ENCODE data around the gene THSD7B.

Gene THSD7B

DNA sequence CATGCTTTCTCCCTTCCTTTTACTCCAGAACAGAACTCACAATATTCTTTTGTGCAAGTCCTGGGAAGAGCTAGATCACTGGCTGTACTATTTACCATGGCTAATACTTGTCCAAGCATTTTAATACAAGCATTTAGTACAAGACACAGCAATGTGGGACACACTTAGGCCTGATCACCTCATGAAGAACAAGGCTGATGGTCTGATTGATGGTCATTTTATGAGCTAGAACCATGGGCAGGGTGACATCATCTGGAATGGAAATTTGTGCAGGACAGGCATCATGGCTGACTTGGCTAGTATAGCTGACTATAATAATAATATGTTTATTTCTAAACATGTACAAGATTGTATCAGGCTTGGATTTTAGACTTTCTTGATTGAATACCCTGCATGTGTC lies 824.8 kb downstream of the THSD7B start:
- H3K36me3 ChIP-seq (ENCODE audit: insufficient read depth, low read length): no peaks in the 10 kb centered on the region
- no peak overlapping the region for H2AFZ ChIP-seq (ENCODE audit: low read length)
- no peaks in the 10 kb centered on the region for H3K27me3 ChIP-seq (ENCODE audit: insufficient read depth, low read length)
- no peak overlapping the region for H3K4me2 ChIP-seq (ENCODE audit: low read length)
- no peak overlapping the region for H3K4me3 ChIP-seq (ENCODE audit: low read depth, low read length, poor library complexity, severe bottlenecking)
- TF ChIP-seq, protein P1, sequence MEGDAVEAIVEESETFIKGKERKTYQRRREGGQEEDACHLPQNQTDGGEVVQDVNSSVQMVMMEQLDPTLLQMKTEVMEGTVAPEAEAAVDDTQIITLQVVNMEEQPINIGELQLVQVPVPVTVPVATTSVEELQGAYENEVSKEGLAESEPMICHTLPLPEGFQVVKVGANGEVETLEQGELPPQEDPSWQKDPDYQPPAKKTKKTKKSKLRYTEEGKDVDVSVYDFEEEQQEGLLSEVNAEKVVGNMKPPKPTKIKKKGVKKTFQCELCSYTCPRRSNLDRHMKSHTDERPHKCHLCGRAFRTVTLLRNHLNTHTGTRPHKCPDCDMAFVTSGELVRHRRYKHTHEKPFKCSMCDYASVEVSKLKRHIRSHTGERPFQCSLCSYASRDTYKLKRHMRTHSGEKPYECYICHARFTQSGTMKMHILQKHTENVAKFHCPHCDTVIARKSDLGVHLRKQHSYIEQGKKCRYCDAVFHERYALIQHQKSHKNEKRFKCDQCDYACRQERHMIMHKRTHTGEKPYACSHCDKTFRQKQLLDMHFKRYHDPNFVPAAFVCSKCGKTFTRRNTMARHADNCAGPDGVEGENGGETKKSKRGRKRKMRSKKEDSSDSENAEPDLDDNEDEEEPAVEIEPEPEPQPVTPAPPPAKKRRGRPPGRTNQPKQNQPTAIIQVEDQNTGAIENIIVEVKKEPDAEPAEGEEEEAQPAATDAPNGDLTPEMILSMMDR (IDR thresholded peaks at IDR 0.05; ENCODE audit: low read length): no peak
- TF ChIP-seq EZH2 (IDR thresholded peaks at IDR 0.05; ENCODE audit: borderline replicate concordance, low read length): no peak
- no peak overlapping the region for H3K9ac ChIP-seq (ENCODE audit: low read length)
- no peaks in the 10 kb centered on the region for H3K79me2 ChIP-seq (ENCODE audit: insufficient read depth, low read length)
- H3K9me2 ChIP-seq (ENCODE audit: low read depth, low read length): no peaks in the 10 kb centered on the region
- no peaks in the 10 kb centered on the region for H3K9me3 ChIP-seq (ENCODE audit: low read length)
- no peak overlapping the region for H3K27ac ChIP-seq (ENCODE audit: low read depth, low read length, poor library complexity, severe bottlenecking)
- no peaks in the 10 kb centered on the region for H3K4me1 ChIP-seq (ENCODE audit: insufficient read depth, low read length, severe bottlenecking)
- H4K20me1 ChIP-seq (ENCODE audit: insufficient read depth, low read length): no peaks in the 10 kb centered on the region
- no peaks in the 10 kb centered on the region for H3F3A ChIP-seq (ENCODE audit: insufficient read depth, low read length)

DNA sequence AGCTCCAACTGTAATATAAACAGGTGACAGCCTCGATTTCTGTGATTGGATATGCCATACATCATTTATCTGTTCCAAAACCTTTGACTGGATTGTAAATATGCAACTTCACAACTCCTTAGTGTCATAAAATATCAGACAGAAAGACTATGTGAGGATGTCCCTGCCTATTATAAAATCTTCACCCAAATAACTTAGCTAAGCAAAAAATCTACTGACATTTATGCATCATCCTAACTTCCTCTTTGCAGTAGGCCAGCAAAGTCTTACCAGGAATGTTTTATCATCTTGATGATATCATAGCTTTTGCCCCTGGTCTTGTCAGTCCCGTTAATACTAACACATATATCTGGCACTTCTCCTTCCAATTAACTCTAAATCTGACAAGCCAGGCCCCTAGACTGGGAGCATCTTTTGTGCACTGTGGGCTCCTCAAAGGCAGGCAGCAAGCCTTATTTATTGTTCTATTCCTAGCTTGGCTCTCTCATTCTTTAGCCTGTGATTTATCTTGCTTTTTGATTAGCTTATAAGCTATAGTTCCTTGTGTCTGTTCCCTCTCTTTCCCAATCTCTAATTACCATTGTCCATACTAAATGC lies 842.5 kb downstream of the THSD7B start:
- Histone ChIP-seq H3K4me2 (ENCODE audit: low read length) (no peak overlapping the region), H3K9ac (ENCODE audit: low read length) (no peak overlapping the region)
- TF ChIP-seq EZH2 (IDR thresholded peaks at IDR 0.05; ENCODE audit: borderline replicate concordance, low read length): no peak
- TF ChIP-seq, protein P1 (IDR thresholded peaks at IDR 0.05; ENCODE audit: low read length): no peak

DNA sequence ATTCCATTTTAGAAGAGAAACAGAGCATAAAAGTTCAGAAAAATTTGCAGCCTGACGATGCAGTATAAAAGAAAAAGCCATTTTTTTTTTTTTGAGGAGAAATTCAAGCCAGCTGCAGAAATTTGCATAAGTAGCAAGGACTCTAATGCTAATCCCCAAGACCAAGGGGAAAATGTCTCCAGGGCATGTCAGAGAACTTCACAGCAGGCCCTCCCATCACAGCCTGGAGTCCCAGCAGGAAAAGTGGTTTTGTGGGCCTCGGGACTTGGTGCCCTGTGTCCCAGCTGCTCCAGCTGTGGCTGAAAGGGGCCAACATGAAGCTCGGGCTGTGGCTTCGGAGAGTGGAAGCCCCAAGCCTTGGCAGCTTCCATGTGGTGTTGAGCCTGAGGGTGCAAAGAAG lies 873.6 kb downstream of the THSD7B start:
- Histone ChIP-seq H3K36me3 (ENCODE audit: insufficient read depth, low read length) (no peaks in the 10 kb centered on the region), H3K9me3 (ENCODE audit: low read length) (no peaks in the 10 kb centered on the region), H3K9ac (ENCODE audit: low read length) (no peak overlapping the region), H3K4me1 (ENCODE audit: insufficient read depth, low read length, severe bottlenecking) (no peaks in the 10 kb centered on the region), H3K4me2 (ENCODE audit: low read length) (no peak overlapping the region), H3K27me3 (ENCODE audit: insufficient read depth, low read length) (no peaks in the 10 kb centered on the region), H4K20me1 (ENCODE audit: insufficient read depth, low read length) (no peaks in the 10 kb centered on the region), H3K9me2 (ENCODE audit: low read depth, low read length) (no peaks in the 10 kb centered on the region), H3K4me3 (ENCODE audit: low read depth, low read length, poor library complexity, severe bottlenecking) (no peak overlapping the region), H3K27ac (ENCODE audit: low read depth, low read length, poor library complexity, severe bottlenecking) (no peak overlapping the region), H3K79me2 (ENCODE audit: insufficient read depth, low read length) (no peaks in the 10 kb centered on the region), H2AFZ (ENCODE audit: low read length) (no peak overlapping the region), H3F3A (ENCODE audit: insufficient read depth, low read length) (no peaks in the 10 kb centered on the region)
- no peak for TF ChIP-seq EZH2 (IDR thresholded peaks at IDR 0.05; ENCODE audit: borderline replicate concordance, low read length)
- TF ChIP-seq, protein P1 (IDR thresholded peaks at IDR 0.05; ENCODE audit: low read length): no peak

More for the DNA sequence above, 842.5 kb downstream of the THSD7B start:
- Histone ChIP-seq H3K27me3 (ENCODE audit: insufficient read depth, low read length) (no peaks in the 10 kb centered on the region), H3K4me1 (ENCODE audit: insufficient read depth, low read length, severe bottlenecking) (no peaks in the 10 kb centered on the region), H3K9me2 (ENCODE audit: low read depth, low read length) (no peaks in the 10 kb centered on the region), H2AFZ (ENCODE audit: low read length) (no peak overlapping the region), H3K36me3 (ENCODE audit: insufficient read depth, low read length) (no peaks in the 10 kb centered on the region), H3K4me3 (ENCODE audit: low read depth, low read length, poor library complexity, severe bottlenecking) (no peak overlapping the region), H3F3A (ENCODE audit: insufficient read depth, low read length) (no peaks in the 10 kb centered on the region), H3K27ac (ENCODE audit: low read depth, low read length, poor library complexity, severe bottlenecking) (no peak overlapping the region), H4K20me1 (ENCODE audit: insufficient read depth, low read length) (no peaks in the 10 kb centered on the region), H3K9me3 (ENCODE audit: low read length) (no peaks in the 10 kb centered on the region), H3K79me2 (ENCODE audit: insufficient read depth, low read length) (no peaks in the 10 kb centered on the region)
